SK-N-SH (cell line): ENCODE measurements around the gene SUMF2. TPM values are rescaled to one million over a fixed set of nuclear protein-coding genes. Genes with fewer than 3 reads are reported as not detected.
A peak's percentile ranks its signal among the peaks of the same experiment; 100 is the strongest.
"Not testable (repeated sequence)": the region's sequence is repeated elsewhere in the genome, so short reads cannot be mapped to it uniquely, and the experiment has no call there.

Experiments used
- CTCF ChIA-PET: fragments of 300-600, 350-600 bp; formaldehyde crosslinking; extraction: SDS; loops from one replicate; lab custom pipeline; 2021; lab: Yijun Ruan, JAX
- POLR2A ChIA-PET: fragments of 350-600 bp; sonication (Branson Sonifier 250); formaldehyde crosslinking; extraction: SDS; loops from one replicate; lab custom pipeline; 2020; ENCODE audit warnings: antibody characterized with exemption, inconsistent platforms; lab: Yijun Ruan, JAX
- DNase-seq: peaks from one replicate; pipeline ENCODE4 v3.0.0; 2012
- H2AFZ ChIP-seq: fragments of 200-600 bp; sonication (generic); 2 replicates; pipeline ENCODE4 v1.8.1; 2016; ENCODE audit warnings: antibody characterized with exemption, mild to moderate bottlenecking, low read depth
- H3F3A ChIP-seq: fragments of 200-600 bp; sonication (generic); replicated peaks from 2 replicates; pipeline ENCODE3; 2016; ENCODE audit warnings: antibody characterized with exemption, mild to moderate bottlenecking; ENCODE audit not compliant: insufficient read depth
- H3K27ac ChIP-seq, 2 experiments: fragments of 200-500 bp in 1 of 2; fragments of 200-600 bp in 1 of 2; sonication (Bioruptor generic) in 1 of 2; sonication (generic), shearing (Covaris generic) in 1 of 2; 2 replicates each; pipeline versions ENCODE4 v1.5.1 to v1.6.1; 2014 to 2016; ENCODE audit warnings: low read depth in 2 of 2, inconsistent platforms in 1 of 2, low read length in 1 of 2, mild to moderate bottlenecking in 1 of 2, mixed read lengths in 1 of 2
- H3K27me3 ChIP-seq: fragments of 200-600 bp; sonication (generic), shearing (Covaris generic); 2 replicates; pipeline ENCODE4 v1.6.1; 2016; ENCODE audit warnings: mixed run types; ENCODE audit not compliant: insufficient read depth
- H3K36me3 ChIP-seq, 2 experiments: fragments of 200-500 bp in 1 of 2; fragments of 200-600 bp in 1 of 2; sonication (Bioruptor generic) in 1 of 2; sonication (generic) in 1 of 2; replicated peaks in 1 of 2; 2 replicates each; pipeline versions ENCODE3 to v1.5.1; 2014 to 2016; ENCODE audit warnings: low read length in 1 of 2, mild to moderate bottlenecking in 1 of 2; ENCODE audit not compliant: insufficient read depth in 2 of 2, control insufficient read depth in 1 of 2
- H3K4me1 ChIP-seq, 2 experiments: fragments of 200-500 bp in 1 of 2; fragments of 200-600 bp in 1 of 2; sonication (Bioruptor generic) in 1 of 2; sonication (generic), shearing (Covaris generic) in 1 of 2; 2 replicates each; pipeline versions ENCODE4 v1.5.1 to v1.6.1; 2014 to 2016; ENCODE audit warnings: low read depth in 1 of 2, low read length in 1 of 2, mixed run types in 1 of 2; ENCODE audit not compliant: insufficient read depth in 2 of 2, control insufficient read depth in 1 of 2
- H3K4me2 ChIP-seq: fragments of 200-600 bp; sonication (generic), shearing (Covaris generic); 2 replicates; pipeline ENCODE4 v1.6.1; 2017; ENCODE audit warnings: mixed run types
- H3K4me3 ChIP-seq, 2 experiments: fragments of 200-500 bp in 1 of 2; fragments of 200-600 bp in 1 of 2; sonication (Bioruptor generic) in 1 of 2; sonication (generic), shearing (Covaris generic) in 1 of 2; 2 replicates each; pipeline versions ENCODE4 v1.5.1 to v1.8.1; 2014 to 2016; ENCODE audit warnings: low read depth in 2 of 2, inconsistent platforms in 1 of 2, low read length in 1 of 2, mild to moderate bottlenecking in 1 of 2, mixed read lengths in 1 of 2, moderate library complexity in 1 of 2
- H3K79me2 ChIP-seq: fragments of 200-600 bp; sonication (generic); 2 replicates; pipeline ENCODE4 v1.8.1; 2017; ENCODE audit warnings: mild to moderate bottlenecking; ENCODE audit not compliant: insufficient read depth
- H3K9ac ChIP-seq: fragments of 200-600 bp; sonication (generic); 2 replicates; pipeline ENCODE4 v1.6.1; 2017; ENCODE audit warnings: mixed run types
- H3K9me2 ChIP-seq: fragments of 200-600 bp; sonication (generic); 2 replicates; pipeline ENCODE4 v1.6.1; 2017; ENCODE audit warnings: mixed run types
- H3K9me3 ChIP-seq: fragments of 200-600 bp; sonication (generic); 2 replicates; pipeline ENCODE4 v1.6.1; 2017; ENCODE audit warnings: mixed run types, mild to moderate bottlenecking, moderate library complexity
- H4K20me1 ChIP-seq: fragments of 200-600 bp; sonication (generic); 2 replicates; pipeline ENCODE4 v1.6.1; 2017; ENCODE audit warnings: mild to moderate bottlenecking, mixed run types; ENCODE audit not compliant: insufficient read depth
- CHD2 ChIP-seq: fragments of 150-350 bp; IDR thresholded peaks from 2 replicates; pipeline ENCODE4 v1.6.1; 2018; ENCODE audit warnings: low read length; ENCODE audit not compliant: partially characterized antibody
- EP300 ChIP-seq, 2 experiments: IDR thresholded peaks; 2 replicates each; pipeline versions ENCODE4 v1.4.0 to v1.6.1; 2012; ENCODE audit warnings: borderline replicate concordance in 1 of 2, low read depth in 1 of 2, low read length in 1 of 2
- MEF2A ChIP-seq: IDR thresholded peaks from 2 replicates; pipeline ENCODE4 v1.4.0; 2012; ENCODE audit warnings: low read depth, borderline replicate concordance
- MXI1 ChIP-seq: IDR thresholded peaks from 2 replicates; pipeline ENCODE4 v1.6.1; 2012; ENCODE audit warnings: mild to moderate bottlenecking, low read depth, low read length, improper control_type of control experiment
- NFIC ChIP-seq: IDR thresholded peaks from 2 replicates; pipeline ENCODE4 v1.4.0; 2012; ENCODE audit warnings: borderline replicate concordance
- POLR2AphosphoS5 ChIP-seq: IDR thresholded peaks from 2 replicates; pipeline ENCODE4 v1.6.1; 2012; ENCODE audit warnings: low read depth, low read length
- RAD21 ChIP-seq: IDR thresholded peaks from 2 replicates; pipeline ENCODE4 v1.6.1; 2012; ENCODE audit warnings: mild to moderate bottlenecking, low read length
- RCOR1 ChIP-seq: fragments of 150-350 bp; IDR thresholded peaks from 2 replicates; pipeline ENCODE4 v1.6.1; 2017; ENCODE audit warnings: antibody characterized with exemption, low read length
- SIN3A ChIP-seq: IDR thresholded peaks from 2 replicates; pipeline ENCODE4 v1.6.1; 2012; ENCODE audit warnings: low read depth, mild to moderate bottlenecking, low read length, moderate library complexity, borderline replicate concordance
- SMC3 ChIP-seq: IDR thresholded peaks from 2 replicates; pipeline ENCODE4 v1.6.1; 2012; ENCODE audit warnings: low read depth, low read length, improper control_type of control experiment
- WGBS: methylation state at CpG from one replicate; pipeline ENCODE4 v1.1.6; 2017; ENCODE audit warnings: low lambda C conversion rate; 5-methylcytosine and 5-hydroxymethylcytosine counted together
- polyA plus RNA-seq, 3 experiments: library from polyadenylated mRNA; depleted of rRNA; stranded (reverse); fragments of >200 nt; gene quantifications; 2 replicates each; pipeline ENCODE4 v1.2.3, GENCODE V29; 2012
- TF ChIP-seq, protein P1 (sequence below): IDR thresholded peaks from 2 replicates; pipeline ENCODE4 v1.4.0; 2012; ENCODE audit warnings: low read depth, borderline replicate concordance
- TF ChIP-seq, protein P2 (sequence below): IDR thresholded peaks from 2 replicates; pipeline ENCODE4 v1.4.0; 2012; ENCODE audit warnings: low read depth
- TF ChIP-seq, protein P3 (sequence below): fragments of 150-350 bp; IDR thresholded peaks from 2 replicates; pipeline ENCODE4 v1.6.1; 2017; ENCODE audit warnings: antibody characterized with exemption, low read length, low read depth, borderline replicate concordance
- TF ChIP-seq, protein P4 (sequence below): fragments of 200-600 bp; sonication (generic); IDR thresholded peaks from 2 replicates; pipeline ENCODE4 v1.6.1; 2017; ENCODE audit warnings: antibody characterized with exemption, mild to moderate bottlenecking, moderate library complexity

The SUMF2 gene
- polyA plus RNA-seq, 1 of the 3 experiments (the other 2 are of a cell fraction) = 162 TPM

DNA sequence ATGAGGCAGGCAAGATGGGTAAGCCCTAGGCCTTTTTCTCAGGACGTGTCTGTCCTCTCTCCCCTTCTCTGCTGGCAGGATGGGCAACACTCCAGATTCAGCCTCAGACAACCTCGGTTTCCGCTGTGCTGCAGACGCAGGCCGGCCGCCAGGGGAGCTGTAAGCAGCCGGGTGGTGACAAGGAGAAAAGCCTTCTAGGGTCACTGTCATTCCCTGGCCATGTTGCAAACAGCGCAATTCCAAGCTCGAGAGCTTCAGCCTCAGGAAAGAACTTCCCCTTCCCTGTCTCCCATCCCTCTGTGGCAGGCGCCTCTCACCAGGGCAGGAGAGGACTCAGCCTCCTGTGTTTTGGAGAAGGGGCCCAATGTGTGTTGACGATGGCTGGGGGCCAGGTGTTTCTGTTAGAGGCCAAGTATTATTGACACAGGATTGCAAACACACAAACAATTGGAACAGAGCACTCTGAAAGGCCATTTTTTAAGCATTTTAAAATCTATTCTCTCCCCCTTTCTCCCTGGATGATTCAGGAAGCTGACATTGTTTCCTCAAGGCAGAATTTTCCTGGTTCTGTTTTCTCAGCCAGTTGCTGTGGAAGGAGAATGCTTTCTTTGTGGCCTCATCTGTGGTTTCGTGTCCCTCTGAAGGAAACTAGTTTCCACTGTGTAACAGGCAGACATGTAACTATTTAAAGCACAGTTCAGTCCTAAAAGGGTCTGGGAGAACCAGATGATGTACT, 15.5 kb downstream of the SUMF2 start:
- peak; percentile 47; the same call in 1 of the 2 replicates for TF ChIP-seq SIN3A
- peak; percentile 50 for TF ChIP-seq NFIC
- TF ChIP-seq SMC3 = peak; percentile 43; the same call in 1 of the 2 replicates
- TF ChIP-seq EP300 (IDR thresholded peaks at IDR 0.05; ENCODE audit: borderline replicate concordance in 1 of 2, low read depth in 1 of 2, low read length in 1 of 2) = peak in 1 of 2 experiments; percentile 60; a peak in 2 of 4 replicates
- peak; percentile 85 for TF ChIP-seq MXI1
- no peak for TF ChIP-seq MEF2A
- TF ChIP-seq, protein P1, sequence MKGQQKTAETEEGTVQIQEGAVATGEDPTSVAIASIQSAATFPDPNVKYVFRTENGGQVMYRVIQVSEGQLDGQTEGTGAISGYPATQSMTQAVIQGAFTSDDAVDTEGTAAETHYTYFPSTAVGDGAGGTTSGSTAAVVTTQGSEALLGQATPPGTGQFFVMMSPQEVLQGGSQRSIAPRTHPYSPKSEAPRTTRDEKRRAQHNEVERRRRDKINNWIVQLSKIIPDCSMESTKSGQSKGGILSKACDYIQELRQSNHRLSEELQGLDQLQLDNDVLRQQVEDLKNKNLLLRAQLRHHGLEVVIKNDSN = no peak
- TF ChIP-seq RAD21 = peak; percentile 76
- TF ChIP-seq RCOR1 = peak; percentile 18; the same call in 1 of the 2 replicates
- TF ChIP-seq, protein P2, sequence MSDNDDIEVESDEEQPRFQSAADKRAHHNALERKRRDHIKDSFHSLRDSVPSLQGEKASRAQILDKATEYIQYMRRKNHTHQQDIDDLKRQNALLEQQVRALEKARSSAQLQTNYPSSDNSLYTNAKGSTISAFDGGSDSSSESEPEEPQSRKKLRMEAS = no peak
- TF ChIP-seq, protein P3, sequence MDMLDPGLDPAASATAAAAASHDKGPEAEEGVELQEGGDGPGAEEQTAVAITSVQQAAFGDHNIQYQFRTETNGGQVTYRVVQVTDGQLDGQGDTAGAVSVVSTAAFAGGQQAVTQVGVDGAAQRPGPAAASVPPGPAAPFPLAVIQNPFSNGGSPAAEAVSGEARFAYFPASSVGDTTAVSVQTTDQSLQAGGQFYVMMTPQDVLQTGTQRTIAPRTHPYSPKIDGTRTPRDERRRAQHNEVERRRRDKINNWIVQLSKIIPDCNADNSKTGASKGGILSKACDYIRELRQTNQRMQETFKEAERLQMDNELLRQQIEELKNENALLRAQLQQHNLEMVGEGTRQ = no peak
- TF ChIP-seq POLR2AphosphoS5 = 0 out of 2 replicates have a peak, but pooled peaks have one; percentile 12
- peak; percentile 75 for TF ChIP-seq CHD2
- TF ChIP-seq, protein P4, sequence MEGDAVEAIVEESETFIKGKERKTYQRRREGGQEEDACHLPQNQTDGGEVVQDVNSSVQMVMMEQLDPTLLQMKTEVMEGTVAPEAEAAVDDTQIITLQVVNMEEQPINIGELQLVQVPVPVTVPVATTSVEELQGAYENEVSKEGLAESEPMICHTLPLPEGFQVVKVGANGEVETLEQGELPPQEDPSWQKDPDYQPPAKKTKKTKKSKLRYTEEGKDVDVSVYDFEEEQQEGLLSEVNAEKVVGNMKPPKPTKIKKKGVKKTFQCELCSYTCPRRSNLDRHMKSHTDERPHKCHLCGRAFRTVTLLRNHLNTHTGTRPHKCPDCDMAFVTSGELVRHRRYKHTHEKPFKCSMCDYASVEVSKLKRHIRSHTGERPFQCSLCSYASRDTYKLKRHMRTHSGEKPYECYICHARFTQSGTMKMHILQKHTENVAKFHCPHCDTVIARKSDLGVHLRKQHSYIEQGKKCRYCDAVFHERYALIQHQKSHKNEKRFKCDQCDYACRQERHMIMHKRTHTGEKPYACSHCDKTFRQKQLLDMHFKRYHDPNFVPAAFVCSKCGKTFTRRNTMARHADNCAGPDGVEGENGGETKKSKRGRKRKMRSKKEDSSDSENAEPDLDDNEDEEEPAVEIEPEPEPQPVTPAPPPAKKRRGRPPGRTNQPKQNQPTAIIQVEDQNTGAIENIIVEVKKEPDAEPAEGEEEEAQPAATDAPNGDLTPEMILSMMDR = peak; percentile 82
- CTCF ChIA-PET = interaction anchor here (0.6 to 3.4 kb wide), 35 partner anchors 8 to 236 kb away, joined by 3 to 30 read pairs (median 4); partner anchors contain the start of genes CCT6A, CHCHD2, NIPSNAP2 and PHKG1
- peak overlapping the region; percentile 55 to 78 for H3K27ac ChIP-seq
- no peaks in the 10 kb centered on the region for H3K79me2 ChIP-seq
- no peak overlapping the region; the same call in 1 of the 2 replicates for H2AFZ ChIP-seq
- peaks cover 10 to 22% of the 10 kb centered on the region in 2 experiments for H3K36me3 ChIP-seq
- no peak overlapping the region for H3K4me3 ChIP-seq
- no peaks in the 10 kb centered on the region for H4K20me1 ChIP-seq
- H3K9me3 ChIP-seq = no peaks in the 10 kb centered on the region
- H3K9me2 ChIP-seq = no peaks in the 10 kb centered on the region
- H3F3A ChIP-seq = peaks cover 8% of the 10 kb centered on the region
- H3K4me2 ChIP-seq = no peak overlapping the region; the same call in 1 of the 2 replicates
- no peaks in the 10 kb centered on the region for H3K27me3 ChIP-seq
- no peak overlapping the region for H3K9ac ChIP-seq
- DNase-seq = peak; percentile 92
- WGBS = 33% methylated on average over 12 of the region's 12 CpGs
- peaks cover 11 to 34% of the 10 kb centered on the region in 2 experiments; a peak in 3 of 4 replicates for H3K4me1 ChIP-seq
- POLR2A ChIA-PET = interaction anchor here (0.9 to 1.1 kb wide), 4 partner anchors 13 to 45 kb away, joined by 3 to 5 read pairs (median 4); partner anchors contain the start of genes CCT6A, PHKG1, PSPH and SUMF2

DNA sequence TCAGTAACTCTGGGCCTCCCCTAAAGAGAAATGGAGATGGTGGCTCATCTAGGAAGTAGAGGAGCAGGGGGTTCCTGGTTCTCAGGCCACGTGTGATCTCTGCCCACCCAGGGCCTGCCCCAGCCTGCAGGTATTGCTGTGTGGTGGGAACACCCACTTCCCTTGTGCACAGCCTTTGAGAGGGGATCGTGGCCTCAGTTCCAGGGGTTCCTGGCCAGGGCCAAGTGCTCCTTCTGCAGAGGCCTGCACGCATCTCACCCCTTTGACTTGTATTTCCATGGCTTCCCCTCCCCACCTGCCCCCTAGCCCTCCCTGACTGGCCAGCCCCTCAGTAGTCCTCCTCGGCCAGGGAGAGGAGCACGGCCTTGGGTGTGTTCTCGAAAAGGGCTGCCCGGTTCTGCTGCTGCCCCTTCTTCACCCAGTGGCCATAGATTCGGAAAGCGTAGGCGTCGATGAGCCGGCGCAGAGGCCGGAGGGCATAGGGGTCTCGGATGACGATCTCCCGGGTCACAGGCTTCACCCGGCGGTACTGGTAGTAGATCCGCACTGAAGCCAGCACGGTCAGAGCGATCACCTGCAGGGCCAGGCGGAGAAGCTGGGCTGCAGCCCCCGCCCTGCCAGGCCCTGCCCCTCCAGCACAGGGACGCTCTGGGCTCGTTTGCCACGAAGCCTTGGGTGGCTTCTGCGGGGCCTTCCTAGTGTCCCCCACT, 16.8 kb downstream of the SUMF2 start:
- WGBS = 99% methylated on average over 24 of the region's 28 CpGs

More for the DNA sequence above, 16.8 kb downstream of the SUMF2 start:
- Histone ChIP-seq H3K27ac (peak overlapping the region in 1 of 2 experiments; percentile 55; a peak in 1 of 4 replicates), H3K36me3 (peaks cover 10 to 22% of the 10 kb centered on the region in 2 experiments), H3K4me1 (peaks cover 11 to 34% of the 10 kb centered on the region in 2 experiments; a peak in 3 of 4 replicates)
- H3K9me3 ChIP-seq, H3K4me3 ChIP-seq, DNase-seq, H4K20me1 ChIP-seq, H3K27me3 ChIP-seq, H3K4me2 ChIP-seq, H3K9me2 ChIP-seq, POLR2A ChIA-PET, H3K79me2 ChIP-seq, H3F3A ChIP-seq, H2AFZ ChIP-seq, H3K9ac ChIP-seq: not testable (repeated sequence)
- CTCF ChIA-PET = interaction anchor here (1.2 to 3.4 kb wide), 6 partner anchors 11 to 235 kb away, joined by 3 to 30 read pairs (median 7); partner anchors contain the start of genes CCT6A, CHCHD2, PHKG1 and PSPH
